HepG2 (cell line): ENCODE results near the gene B4GALT2. TPM values are rescaled to one million over a fixed set of nuclear protein-coding genes. Genes with fewer than 3 reads are reported as not detected.

ENCODE experiments used
- AGO2 ChIP-seq: fragments of 200-400 bp; formaldehyde crosslinking; optimal IDR thresholded peaks from 2 replicates; pipeline ENCODE3; 2017; ENCODE audit warnings: mild to moderate bottlenecking, low read depth, low read length, moderate library complexity
- NFYC ChIP-seq: IDR thresholded peaks from 2 replicates; pipeline ENCODE4 v1.6.1; 2016; ENCODE audit warnings: missing genetic modification reagents, missing compliant biosample characterization
- POGK ChIP-seq: sonication (generic); formaldehyde crosslinking; conservative IDR thresholded peaks from 2 replicates; pipeline ENCODE4 v1.8.0; 2022; ENCODE audit warnings: mild to moderate bottlenecking, moderate library complexity, missing genetic modification reagents
- RAD21 ChIP-seq: fragments of 450-650 bp; formaldehyde crosslinking; IDR thresholded peaks from 2 replicates; pipeline ENCODE4 v1.5.0; 2020; ENCODE audit warnings: mild to moderate bottlenecking
- XRCC5 ChIP-seq: fragments of 200-400 bp; formaldehyde crosslinking; optimal IDR thresholded peaks from 2 replicates; pipeline ENCODE3; 2017; ENCODE audit warnings: mild to moderate bottlenecking, low read length
- ZFY ChIP-seq: sonication (generic); formaldehyde crosslinking; IDR thresholded peaks from 2 replicates; pipeline ENCODE4 v1.4.0; 2020; ENCODE audit warnings: missing genetic modification reagents
- ZKSCAN5 ChIP-seq: sonication (generic); formaldehyde crosslinking; IDR thresholded peaks from 2 replicates; pipeline ENCODE4 v1.5.1; 2020; ENCODE audit warnings: mild to moderate bottlenecking, missing genetic modification reagents
- ZNF484 ChIP-seq: sonication (generic); formaldehyde crosslinking; IDR thresholded peaks from 2 replicates; pipeline ENCODE4 v1.5.1; 2020; ENCODE audit warnings: mild to moderate bottlenecking, low read depth, missing genetic modification reagents, borderline replicate concordance
- ZNF773 ChIP-seq: sonication (generic); formaldehyde crosslinking; IDR thresholded peaks from 2 replicates; pipeline ENCODE4 v1.4.0; 2020; ENCODE audit warnings: missing genetic modification reagents, borderline replicate concordance
- polyA plus RNA-seq, 8 experiments: library from polyadenylated mRNA; depleted of rRNA in 3 of 8; stranded (reverse) in 7 of 8; unstranded in 1 of 8; fragments of >200 nt; fragmentation: Illumina TruSeq in 4 of 8; extraction: Trizol in 4 of 8; gene quantifications; 2 replicates each; pipeline versions ENCODE4 v1.2.1 to v1.2.3, GENCODE V29; 2011 to 2016; ENCODE audit warnings: low read depth in 4 of 8, missing spikeins in 1 of 8, mixed read lengths in 1 of 8; ENCODE audit not compliant: insufficient read depth in 1 of 8
- total RNA-seq, 5 experiments: library from RNA; depleted of rRNA; stranded (reverse); fragments of >200 nt; fragmentation: Illumina TruSeq; extraction: Trizol; gene quantifications; 2 replicates each; pipeline ENCODE4 v1.2.3, GENCODE V29; 2016; ENCODE audit warnings: low read depth in 1 of 5
- TF ChIP-seq, protein P1 (sequence below): sonication (generic); formaldehyde crosslinking; IDR thresholded peaks from 2 replicates; pipeline ENCODE4 v1.5.1; 2020; ENCODE audit warnings: mild to moderate bottlenecking, missing genetic modification reagents, moderate library complexity
- TF ChIP-seq, protein P2 (sequence below): fragments of 450-650 bp; IDR thresholded peaks from 2 replicates; pipeline ENCODE4 v1.6.1; 2016
- TF ChIP-seq, protein P3 (sequence below): sonication (generic); formaldehyde crosslinking; IDR thresholded peaks from 2 replicates; pipeline ENCODE4 v1.4.0; 2020; ENCODE audit warnings: missing genetic modification reagents, borderline replicate concordance

B4GALT2 gene
- total and polyA plus RNA-seq, 2 of the 13 experiments (the other 11 are each of a cell fraction or from before 2014, with no cell fraction given): 41.9 to 78.0 TPM

- TF ChIP-seq, protein P1, sequence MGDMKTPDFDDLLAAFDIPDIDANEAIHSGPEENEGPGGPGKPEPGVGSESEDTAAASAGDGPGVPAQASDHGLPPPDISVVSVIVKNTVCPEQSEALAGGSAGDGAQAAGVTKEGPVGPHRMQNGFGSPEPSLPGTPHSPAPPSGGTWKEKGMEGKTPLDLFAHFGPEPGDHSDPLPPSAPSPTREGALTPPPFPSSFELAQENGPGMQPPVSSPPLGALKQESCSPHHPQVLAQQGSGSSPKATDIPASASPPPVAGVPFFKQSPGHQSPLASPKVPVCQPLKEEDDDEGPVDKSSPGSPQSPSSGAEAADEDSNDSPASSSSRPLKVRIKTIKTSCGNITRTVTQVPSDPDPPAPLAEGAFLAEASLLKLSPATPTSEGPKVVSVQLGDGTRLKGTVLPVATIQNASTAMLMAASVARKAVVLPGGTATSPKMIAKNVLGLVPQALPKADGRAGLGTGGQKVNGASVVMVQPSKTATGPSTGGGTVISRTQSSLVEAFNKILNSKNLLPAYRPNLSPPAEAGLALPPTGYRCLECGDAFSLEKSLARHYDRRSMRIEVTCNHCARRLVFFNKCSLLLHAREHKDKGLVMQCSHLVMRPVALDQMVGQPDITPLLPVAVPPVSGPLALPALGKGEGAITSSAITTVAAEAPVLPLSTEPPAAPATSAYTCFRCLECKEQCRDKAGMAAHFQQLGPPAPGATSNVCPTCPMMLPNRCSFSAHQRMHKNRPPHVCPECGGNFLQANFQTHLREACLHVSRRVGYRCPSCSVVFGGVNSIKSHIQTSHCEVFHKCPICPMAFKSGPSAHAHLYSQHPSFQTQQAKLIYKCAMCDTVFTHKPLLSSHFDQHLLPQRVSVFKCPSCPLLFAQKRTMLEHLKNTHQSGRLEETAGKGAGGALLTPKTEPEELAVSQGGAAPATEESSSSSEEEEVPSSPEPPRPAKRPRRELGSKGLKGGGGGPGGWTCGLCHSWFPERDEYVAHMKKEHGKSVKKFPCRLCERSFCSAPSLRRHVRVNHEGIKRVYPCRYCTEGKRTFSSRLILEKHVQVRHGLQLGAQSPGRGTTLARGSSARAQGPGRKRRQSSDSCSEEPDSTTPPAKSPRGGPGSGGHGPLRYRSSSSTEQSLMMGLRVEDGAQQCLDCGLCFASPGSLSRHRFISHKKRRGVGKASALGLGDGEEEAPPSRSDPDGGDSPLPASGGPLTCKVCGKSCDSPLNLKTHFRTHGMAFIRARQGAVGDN (CRISPR knock-in tag): peak; percentile 59
- TF ChIP-seq ZFY (CRISPR knock-in tag) (peak; percentile 75), RAD21 (CRISPR knock-in tag) (no peak), NFYC (peak; percentile 92), ZNF484 (CRISPR knock-in tag) (no peak), AGO2 (peak; percentile 59), ZKSCAN5 (CRISPR knock-in tag) (no peak), POGK (CRISPR knock-in tag) (0 out of 2 replicates have a peak, but pooled peaks have one; percentile 48), XRCC5 (peak; percentile 10), ZNF773 (CRISPR knock-in tag) (no peak)
- TF ChIP-seq, protein P2, sequence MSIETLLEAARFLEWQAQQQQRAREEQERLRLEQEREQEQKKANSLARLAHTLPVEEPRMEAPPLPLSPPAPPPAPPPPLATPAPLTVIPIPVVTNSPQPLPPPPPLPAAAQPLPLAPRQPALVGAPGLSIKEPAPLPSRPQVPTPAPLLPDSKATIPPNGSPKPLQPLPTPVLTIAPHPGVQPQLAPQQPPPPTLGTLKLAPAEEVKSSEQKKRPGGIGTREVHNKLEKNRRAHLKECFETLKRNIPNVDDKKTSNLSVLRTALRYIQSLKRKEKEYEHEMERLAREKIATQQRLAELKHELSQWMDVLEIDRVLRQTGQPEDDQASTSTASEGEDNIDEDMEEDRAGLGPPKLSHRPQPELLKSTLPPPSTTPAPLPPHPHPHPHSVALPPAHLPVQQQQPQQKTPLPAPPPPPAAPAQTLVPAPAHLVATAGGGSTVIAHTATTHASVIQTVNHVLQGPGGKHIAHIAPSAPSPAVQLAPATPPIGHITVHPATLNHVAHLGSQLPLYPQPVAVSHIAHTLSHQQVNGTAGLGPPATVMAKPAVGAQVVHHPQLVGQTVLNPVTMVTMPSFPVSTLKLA: peak; percentile 93
- TF ChIP-seq, protein P3, sequence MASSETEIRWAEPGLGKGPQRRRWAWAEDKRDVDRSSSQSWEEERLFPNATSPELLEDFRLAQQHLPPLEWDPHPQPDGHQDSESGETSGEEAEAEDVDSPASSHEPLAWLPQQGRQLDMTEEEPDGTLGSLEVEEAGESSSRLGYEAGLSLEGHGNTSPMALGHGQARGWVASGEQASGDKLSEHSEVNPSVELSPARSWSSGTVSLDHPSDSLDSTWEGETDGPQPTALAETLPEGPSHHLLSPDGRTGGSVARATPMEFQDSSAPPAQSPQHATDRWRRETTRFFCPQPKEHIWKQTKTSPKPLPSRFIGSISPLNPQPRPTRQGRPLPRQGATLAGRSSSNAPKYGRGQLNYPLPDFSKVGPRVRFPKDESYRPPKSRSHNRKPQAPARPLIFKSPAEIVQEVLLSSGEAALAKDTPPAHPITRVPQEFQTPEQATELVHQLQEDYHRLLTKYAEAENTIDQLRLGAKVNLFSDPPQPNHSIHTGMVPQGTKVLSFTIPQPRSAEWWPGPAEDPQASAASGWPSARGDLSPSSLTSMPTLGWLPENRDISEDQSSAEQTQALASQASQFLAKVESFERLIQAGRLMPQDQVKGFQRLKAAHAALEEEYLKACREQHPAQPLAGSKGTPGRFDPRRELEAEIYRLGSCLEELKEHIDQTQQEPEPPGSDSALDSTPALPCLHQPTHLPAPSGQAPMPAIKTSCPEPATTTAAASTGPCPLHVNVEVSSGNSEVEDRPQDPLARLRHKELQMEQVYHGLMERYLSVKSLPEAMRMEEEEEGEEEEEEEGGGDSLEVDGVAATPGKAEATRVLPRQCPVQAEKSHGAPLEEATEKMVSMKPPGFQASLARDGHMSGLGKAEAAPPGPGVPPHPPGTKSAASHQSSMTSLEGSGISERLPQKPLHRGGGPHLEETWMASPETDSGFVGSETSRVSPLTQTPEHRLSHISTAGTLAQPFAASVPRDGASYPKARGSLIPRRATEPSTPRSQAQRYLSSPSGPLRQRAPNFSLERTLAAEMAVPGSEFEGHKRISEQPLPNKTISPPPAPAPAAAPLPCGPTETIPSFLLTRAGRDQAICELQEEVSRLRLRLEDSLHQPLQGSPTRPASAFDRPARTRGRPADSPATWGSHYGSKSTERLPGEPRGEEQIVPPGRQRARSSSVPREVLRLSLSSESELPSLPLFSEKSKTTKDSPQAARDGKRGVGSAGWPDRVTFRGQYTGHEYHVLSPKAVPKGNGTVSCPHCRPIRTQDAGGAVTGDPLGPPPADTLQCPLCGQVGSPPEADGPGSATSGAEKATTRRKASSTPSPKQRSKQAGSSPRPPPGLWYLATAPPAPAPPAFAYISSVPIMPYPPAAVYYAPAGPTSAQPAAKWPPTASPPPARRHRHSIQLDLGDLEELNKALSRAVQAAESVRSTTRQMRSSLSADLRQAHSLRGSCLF (CRISPR knock-in tag): no peak
Observed at GRCh38 chr1:43969746-43970466, 9.1 kb upstream of the B4GALT2 start, which contains the start of gene DPH2 (continued).
